PFSK-1 (cell line): ENCODE measurements around the gene NKAIN2.

Experiments used
- FOXP2 ChIP-seq: optimal IDR thresholded peaks from 2 replicates; pipeline ENCODE3; 2011; ENCODE audit warnings: borderline replicate concordance, control low read depth, inconsistent platforms; ENCODE audit not compliant: insufficient read depth; ENCODE audit errors: extremely low read length, extremely low read depth
- POLR2AphosphoS5 ChIP-seq: IDR thresholded peaks from 2 replicates; pipeline ENCODE4 v1.6.1; 2012; ENCODE audit warnings: low read depth, mild to moderate bottlenecking, control low read depth, low read length, moderate library complexity
- REST ChIP-seq, 2 experiments: IDR thresholded peaks; 2 replicates each; pipeline versions ENCODE4 v1.6.1 to v1.8.0; 2011 to 2012; ENCODE audit warnings: low read depth in 2 of 2, low read length in 2 of 2, control low read depth in 1 of 2, inconsistent platforms in 1 of 2, mild to moderate bottlenecking in 1 of 2, moderate library complexity in 1 of 2; ENCODE audit not compliant: insufficient read depth in 1 of 2
- TAF1 ChIP-seq: IDR thresholded peaks from 2 replicates; pipeline ENCODE4 v1.6.1; 2012; ENCODE audit warnings: low read length, control low read depth, borderline replicate concordance; ENCODE audit not compliant: insufficient read depth

GRCh38 chr6:124462750-124463149 lies 659.1 kb downstream of the NKAIN2 start:
- no peak for TF ChIP-seq TAF1
- TF ChIP-seq POLR2AphosphoS5 = no peak
- TF ChIP-seq FOXP2 = no peak
- no peak for TF ChIP-seq REST (IDR thresholded peaks at IDR 0.05; ENCODE audit: insufficient read depth in 1 of 2, low read depth in 2 of 2, low read length in 2 of 2)
